ELF-1 (cell line): ENCODE results near the gene FAM124B.
"Not testable (repeated sequence)": the region's sequence is repeated elsewhere in the genome, so short reads cannot be mapped to it uniquely, and the experiment has no call there.

Experiments used
- DNase-seq: peaks from one replicate; pipeline ENCODE4 v3.0.0-alpha.2; 2016; ENCODE audit warnings: low read depth, low spot score

FAM124B gene

DNA sequence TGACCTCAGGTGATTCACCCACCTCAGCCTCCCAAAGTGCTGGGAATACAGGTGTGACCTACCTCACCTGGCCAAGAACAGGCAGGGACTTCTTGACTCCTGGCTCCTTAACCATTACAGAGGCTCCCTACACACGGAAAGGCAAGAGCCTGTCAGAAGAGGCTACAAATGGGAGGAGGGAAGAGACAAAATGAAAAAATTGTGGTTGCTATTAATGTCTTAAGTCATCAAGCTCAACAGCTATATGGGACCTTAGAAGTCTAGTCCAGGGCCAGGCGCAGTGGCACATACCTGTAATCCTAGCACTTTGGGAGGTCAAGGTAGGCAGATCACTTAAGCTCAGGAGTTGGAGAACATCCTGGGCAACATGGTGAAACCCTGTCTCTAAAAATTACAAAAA is 11.5 kb upstream of the FAM124B start:
- no peak for DNase-seq

DNA sequence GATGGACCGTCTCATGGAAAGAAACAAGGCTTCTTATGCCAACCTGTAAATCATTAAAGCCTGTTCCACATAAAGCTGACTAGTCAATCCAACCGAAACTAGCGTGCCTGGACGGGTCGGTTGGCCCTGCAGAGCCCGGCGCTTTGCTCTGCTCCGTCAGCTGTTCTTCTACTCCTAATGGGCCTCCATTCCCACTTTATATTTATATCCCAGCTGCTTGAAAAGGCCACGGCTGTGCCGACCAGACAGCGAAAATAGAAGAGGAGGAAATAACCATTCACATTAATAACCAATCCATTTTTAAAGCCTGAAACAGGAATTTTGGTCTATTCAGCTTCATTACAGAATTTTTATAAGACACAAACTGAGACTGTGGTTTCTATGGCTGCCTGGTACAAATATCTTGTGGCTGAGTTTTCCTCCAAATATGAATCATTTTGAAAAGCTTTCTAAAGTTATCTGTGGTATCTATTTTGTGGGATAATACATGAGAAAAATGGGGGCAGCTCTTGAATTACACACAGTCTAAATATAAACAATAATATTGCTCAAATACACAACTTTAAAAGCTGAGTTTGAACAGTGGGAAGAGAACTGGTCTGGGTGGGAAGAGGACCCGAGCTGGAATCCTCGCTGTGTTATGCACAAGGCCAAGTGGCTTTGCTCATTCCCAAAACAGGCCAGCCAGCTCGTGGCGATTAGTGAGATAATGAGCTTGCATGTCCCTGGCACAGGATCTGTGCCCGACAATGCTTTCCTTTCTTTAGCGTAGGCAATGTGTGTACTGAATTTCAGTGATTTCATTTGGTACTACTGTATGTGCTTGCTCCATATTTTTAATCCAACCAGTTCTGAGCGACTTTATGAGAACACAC is 10.5 kb upstream of the FAM124B start:
- no peak for DNase-seq

DNA sequence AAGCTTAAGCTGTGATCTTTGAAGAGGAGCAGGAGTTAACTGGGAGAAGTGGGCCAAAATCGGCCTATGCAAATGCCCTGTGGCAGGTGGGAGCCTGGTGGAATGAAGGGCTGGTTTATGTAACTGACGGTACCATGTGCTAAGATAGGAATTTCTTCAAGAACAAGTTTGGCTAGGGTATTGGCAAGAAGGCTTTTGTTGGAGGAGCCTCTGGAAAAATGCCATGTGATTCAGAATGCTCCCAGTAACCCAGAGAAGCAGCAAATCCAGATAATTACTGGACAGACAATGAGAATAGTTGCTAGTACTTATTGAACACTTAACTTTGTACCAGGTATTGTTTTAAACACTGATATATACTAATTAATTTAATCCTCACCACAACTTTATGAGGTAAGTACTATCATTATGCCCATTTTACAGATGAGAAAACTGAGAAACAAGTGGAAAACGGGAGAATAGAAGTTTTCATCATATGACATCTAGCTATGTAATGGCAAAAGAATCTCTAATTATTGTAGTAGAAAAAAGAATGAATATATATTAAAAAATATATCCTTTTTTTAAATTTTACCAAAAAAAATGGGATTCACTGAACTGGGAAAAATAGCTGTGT is 9.1 kb upstream of the FAM124B start:
- DNase-seq = peak; percentile 29

DNA sequence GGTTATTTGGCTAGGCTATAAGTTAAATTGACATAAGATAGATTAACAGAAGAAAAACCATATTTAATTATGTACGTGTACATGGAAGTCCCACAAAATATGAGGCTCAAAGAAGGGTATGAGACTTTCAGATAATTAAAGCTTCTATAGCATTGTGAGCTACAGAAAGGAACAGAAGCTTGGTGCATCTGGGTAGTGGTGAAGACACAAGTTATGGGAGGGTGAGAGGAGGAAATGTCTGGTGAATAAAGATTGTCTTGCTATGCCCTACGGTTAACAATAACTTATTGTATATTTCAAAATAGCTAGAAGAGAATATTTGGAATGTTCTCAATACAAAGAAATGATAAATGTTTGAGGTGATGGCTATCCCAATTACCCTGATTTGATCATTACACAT is 6.8 kb upstream of the FAM124B start:
- no peak for DNase-seq

DNA sequence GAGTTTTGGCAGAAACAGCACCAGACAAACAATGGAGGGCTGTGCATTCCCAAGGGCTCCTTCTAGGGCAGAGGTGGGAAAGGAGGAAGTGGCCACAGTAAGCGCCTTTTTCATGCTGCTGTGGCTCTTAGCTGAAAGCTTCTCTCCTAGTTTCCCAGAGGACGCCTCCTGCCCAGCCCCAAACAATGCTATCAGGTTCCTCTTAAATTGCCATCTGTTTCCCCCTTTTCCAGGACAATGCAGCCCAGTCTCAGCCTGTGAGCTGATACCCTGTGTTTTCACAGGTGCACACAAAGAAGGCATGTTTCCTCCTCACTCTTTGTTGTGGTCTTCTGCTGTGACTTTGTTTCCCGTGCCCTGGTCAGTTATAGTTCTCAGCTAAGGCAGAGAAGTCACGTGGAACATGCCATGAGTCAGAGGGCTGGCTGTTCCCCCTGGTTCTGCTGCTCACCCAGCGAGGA is 5.4 kb upstream of the FAM124B start:
- no peak for DNase-seq

DNA sequence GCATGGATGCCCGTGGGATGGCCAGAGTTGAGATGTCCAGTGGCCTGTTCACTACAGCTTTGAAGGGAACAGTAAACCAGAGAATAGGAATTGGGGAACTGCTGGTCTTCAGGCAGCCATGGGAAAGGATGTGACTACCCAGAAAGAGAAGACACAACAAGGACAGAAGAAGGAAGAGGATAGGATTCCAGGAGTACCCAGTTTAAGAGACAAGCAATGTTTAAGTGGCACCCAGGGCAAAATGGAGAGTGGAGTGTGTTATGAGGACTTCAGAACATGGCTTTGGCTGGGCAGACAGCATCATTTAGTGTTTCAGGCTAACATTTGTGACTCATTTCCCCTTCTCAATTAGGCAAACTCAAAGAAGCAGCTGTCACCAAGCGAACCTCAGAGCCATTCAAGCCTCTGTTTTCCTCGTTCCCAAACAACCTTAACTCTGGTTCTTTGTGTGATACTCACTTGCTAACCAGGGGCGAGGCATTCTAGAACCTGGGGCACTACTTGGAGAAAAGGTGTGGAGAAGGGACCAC is 4.0 kb upstream of the FAM124B start:
- DNase-seq = no peak

DNA sequence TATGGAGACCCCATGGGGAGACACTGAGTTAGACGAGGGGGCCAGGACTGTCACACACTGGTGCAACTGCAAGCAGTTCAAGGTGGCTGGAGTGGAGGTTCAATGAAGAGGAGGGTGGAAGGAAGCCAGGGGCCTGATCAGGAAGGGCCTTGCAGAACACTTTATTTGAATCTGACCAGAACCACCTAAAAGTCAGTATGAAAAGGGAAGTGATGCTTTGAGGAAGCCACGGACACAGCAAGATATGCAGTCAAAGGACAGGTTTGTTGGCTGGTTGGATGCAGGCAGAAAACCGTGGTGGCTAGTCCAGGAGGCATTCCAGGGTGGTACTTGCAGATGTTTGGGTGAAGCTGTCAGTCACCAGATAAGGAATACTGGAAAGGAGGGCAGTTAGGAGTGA is 3.5 kb upstream of the FAM124B start:
- no peak for DNase-seq

DNA sequence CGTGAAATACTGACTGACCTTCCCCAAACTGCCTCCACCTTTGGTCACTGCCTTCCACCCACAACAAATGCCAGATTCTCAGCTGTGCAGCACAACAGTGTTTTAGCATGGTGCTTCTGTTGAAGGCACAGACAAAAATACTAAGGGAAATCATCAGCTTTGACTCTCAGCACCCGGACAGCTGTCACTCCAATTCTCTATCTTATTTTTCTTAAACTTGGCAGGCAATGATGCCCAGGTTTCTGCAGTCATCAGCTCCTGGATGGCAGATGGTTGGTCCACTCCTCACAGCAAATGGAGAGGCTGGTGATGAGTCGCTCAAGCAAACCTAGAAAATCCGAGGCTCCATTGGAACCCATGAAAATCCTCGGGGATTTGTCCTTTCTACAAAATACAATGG is 2.9 kb upstream of the FAM124B start:
- no peak for DNase-seq

DNA sequence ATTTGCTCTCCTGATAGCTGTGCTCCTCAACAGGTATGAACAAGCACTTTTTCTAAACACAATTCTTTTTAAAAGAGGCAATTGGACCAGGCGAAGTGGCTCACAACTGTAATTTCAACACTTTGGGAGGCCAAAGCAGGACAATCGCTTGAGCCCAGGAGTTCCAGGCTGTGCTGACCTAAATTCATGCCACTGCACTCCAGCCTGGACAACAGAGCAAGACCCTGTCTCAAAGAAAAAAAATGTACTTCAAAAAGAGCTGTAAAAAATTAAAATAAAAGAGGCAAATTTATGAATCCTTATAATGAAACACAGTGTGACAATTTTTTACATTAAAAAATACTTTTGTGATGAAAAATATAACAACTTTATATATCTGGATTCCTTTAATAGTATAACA is 1.8 kb upstream of the FAM124B start:
- DNase-seq = no peak

DNA sequence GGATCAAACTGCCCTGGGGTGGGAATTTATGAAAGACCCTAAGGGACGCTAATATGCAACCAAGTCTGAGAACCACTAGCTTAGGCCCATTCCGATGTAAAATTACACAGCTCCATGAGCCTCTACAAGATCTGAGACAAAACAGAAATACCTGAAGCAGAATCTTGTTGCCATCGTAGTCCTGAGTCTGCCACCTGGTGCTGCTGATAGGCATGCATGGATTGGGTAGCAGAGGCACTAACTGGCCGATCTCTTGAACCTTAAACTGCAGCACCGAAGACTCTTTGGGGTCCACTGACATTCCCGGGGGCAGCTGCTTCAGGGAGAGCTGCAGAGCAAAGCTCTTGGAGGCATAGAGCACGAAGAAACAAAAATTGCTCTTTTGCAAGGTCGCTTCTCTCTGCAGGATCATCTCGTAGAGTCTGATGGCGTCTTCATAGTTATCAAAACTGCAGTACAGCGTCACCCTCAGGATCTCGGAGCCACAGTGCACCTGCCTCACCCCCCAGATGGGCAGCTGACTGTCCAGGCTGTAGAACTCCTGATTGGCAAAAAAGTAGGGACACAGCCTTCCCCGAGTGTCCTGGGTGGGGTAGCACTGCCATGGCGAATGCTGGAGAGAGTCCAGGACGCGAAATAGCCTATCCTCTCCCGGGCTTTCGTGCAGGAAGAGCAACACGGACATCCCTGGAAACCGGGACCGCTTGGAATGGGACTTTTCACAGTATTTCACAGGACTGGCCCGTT is 848 bp downstream of the FAM124B start:
- DNase-seq = no peak

DNA sequence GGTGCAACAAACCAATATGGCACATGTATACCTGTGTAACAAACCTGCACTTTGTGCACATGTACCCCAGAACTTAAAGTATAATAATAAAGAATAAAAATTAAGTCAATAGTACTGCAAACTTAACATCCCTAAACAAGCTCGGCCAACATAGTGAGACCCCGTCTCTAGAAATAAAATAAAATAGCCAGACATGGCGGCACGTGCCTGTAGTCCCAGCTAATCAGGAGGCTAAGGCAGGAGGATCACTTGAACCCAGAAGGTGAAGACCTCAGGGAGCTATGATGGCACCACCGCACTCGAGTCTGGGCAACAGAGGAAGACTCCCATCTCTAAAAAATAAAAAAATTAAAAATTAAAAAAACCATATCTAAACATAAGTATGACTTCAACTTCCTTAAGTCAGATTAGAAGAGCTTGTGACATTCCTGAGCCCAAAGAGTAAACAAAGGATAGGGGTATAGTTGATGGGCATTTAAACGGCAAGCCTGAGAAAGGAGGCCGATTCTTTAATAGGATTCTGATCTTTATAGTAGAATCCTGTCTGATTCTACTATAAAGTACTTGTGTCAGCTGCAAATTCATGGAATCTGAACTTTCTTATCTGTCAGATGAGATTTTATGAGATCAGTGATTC is 1.6 kb downstream of the FAM124B start:
- DNase-seq = no peak

DNA sequence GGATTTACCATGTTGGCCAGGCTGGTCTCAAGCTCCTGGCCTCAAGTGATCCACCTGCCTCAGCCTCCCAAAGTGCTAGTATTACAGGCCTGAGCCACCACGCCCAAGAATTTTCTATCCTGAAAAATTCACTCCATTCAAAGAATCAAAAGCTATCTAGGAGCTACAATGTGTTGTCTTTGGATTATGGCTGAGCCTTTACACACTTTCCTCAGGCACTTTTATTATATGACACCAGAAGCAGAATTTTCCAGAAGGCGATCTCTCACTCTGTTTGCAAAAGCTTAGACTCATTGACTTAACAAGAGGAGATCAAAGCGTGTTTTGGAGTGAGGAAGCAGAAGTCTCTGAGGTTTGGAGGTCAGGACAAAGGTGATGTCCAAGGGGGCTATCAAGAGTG is 3.6 kb downstream of the FAM124B start:
- DNase-seq = no peak

DNA sequence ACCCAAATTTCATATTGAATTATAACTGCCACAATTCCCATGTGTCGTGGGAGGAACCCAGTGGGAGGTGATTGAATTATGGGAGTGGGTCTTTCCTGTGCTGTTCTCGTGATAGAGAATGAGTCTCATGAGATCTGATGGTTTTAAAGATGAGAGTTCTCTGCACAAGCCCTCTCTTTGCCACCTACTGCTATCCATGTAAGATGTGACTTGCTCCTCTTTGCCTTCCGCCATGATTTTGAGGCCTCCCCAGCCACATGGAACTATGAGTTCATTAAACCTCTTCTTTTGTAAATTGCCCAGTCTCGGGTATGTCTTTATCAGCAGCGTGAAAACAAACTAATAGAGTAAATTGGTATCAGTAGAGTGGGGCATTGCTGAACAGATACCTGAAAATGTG is 4.8 kb downstream of the FAM124B start:
- DNase-seq = not testable (repeated sequence)

DNA sequence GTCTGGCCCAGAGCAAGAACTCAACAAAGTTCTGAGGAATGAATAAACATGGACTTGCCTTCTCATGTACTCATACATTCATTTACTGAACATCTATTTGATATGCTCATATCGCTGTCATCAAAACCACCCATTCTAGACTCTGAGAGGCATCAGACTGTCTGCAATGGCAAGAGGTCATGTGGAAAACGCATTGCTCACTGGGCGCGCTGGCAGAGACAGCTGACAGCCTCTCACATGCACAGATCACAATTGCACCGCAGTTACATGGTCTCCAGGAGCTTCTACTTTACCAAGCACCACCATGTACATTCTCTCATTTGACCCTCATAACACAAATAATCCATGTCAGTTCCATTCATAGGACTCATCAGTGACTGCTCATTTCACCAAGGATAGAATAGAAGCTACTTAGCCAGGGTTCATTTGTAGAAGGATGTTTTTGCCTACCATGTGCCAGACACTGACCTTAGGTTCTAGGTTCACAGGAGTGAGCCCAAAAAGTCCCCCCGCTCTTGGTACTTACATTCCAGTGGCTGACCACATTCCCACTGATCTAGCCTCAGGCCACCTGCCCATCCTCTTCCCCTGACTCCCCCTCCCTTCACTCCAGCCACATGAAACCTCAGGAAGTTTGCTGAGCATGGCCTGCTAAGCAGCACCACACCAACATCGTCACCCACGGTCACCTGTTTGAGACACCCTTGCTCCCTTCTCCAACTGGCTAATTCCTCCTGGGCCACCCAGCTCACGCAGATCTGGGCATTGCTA is 6.1 kb downstream of the FAM124B start:
- peak; percentile 31 for DNase-seq

DNA sequence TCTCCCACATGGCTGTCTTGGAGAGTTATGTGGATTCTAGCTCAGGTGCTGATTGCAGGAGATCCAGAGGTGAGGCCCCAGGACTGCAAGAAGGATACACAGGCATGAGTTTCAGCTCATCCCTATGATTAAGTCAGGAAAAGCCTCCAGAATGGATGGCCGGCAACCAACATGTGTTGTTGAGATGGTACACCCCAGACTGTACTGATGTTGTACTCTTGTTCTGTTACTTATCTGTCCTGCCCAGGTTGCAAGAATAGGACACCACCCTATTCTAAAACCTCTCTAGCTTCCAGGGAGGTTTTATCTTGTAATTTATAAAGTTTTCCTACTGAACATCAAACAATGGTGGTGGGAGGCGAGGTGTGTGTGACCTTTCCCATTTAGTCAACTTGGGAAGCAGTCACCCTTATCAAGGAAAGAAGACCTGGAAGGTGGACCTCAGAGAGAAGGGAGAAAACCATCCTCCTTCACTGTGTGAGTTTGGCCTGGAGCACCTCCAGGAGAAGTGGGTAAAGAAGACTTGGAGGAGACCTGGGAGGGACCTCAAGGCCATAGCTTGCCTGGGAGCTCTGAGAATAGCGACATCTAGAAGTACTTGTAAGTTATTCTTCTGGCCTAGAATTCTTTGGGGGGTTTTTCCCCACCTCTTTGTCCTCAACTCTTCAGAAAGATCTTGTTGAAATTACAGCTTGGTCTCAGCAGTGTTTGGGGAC is 8.6 kb downstream of the FAM124B start:
- DNase-seq = no peak

DNA sequence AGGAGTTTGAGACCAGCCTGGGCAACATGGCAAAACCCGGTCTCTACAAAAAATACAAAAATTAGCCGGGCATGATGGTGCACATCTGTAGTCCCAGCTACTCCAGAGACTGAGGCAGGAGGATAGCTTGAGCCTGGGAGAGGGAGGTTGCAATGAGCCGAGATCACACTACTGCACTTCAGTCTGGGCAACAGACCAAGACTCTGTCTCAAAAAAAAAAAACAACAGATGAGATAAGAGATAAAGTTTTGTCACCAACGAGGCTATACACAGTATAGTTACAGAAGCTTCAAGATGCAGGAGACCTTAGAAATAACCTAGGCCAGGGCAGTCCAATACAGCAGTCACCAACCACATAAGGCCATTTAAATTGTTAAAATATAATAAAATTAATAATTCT is 9.4 kb downstream of the FAM124B start:
- DNase-seq = no peak

DNA sequence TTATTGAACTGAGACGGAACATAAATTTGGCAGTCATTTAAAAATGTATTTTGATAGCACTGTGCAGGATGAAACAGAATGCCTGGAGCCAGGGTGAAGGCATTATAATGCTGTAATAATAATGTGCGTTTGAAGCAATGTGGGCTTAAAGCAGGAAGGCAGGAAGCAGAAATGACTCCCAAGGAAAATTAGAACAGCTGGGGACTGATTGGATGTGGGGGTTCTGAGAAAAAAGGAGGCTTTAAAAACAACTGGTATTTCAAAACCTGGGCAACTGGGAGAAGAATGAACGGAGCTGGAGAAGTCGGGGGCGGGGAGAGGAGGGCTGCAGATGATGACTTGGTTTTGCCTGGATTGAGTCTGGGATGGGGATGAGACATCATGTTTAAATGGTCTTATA is 12.6 kb downstream of the FAM124B start:
- no peak for DNase-seq

DNA sequence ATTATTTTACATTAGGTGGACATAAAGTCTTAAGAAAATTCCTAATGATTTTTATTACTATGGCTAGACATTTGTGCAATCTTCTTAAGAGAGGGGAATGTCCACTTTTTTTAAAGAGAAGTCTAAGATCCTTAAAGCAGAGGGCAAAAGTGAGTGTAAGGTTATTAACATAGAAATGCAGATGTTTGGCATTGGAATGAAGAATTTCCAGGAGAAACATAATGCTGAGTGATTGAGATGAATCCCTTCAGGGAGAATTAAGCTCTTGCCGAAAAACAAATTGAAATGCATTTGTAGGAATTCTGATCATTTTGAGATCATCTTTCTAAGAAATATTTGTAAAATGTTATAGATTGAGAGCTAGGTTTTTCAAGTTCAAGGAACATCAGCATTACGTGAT is 15.0 kb downstream of the FAM124B start:
- no peak for DNase-seq

DNA sequence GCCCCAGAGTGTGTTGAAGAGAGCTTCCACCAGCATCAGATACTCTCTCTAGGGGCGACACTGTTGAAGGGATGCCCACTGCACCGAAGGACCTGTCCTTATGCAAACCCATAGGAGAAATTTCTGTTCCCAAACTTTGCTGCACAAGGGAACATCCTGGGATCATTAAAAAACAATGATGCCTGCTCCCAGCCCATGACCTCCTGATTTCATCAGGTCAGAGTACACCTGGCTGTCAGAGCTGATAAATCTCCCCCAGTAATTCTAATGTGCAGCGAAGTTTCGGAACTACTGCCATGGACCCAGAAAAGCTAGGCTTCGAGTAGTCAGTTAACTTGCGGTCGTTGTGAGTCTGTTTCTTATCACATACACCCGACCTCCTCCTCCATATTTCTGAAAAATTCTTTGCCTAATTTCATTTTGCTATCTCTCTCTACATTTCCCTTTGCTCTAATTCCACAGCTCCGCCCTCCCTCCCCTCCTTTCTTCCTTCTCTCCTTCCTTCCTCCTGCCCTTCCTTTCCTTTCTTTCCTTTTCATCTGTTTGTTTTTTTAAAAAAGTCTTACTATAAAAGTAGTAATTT is 18.8 kb downstream of the FAM124B start:
- DNase-seq = no peak

DNA sequence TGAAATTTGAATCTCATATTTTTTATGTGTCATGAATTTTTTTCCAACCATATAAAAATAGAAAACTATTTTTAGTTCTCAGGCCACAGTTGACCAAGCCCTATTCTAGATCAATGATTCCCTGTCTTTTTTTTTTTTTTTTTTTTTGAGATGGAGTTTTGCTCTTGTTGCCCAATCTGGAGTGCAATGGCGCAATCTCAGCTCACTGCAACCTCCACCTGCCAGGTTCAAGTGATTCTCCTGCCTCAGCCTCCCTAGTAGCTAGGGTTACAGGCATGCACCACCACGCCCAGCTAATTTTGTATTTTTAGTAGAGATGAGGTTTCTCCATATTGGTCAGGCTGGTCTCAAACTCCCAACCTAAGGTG is 19.6 kb downstream of the FAM124B start:
- DNase-seq = not testable (repeated sequence)
